ENCODE data around the gene JPH3. TPM values are rescaled to one million over a fixed set of nuclear protein-coding genes. Genes with fewer than 3 reads are reported as not detected.

Gene JPH3
- total RNA-seq, 1 experiment from 2014 or later = 32.7 TPM

DNA sequence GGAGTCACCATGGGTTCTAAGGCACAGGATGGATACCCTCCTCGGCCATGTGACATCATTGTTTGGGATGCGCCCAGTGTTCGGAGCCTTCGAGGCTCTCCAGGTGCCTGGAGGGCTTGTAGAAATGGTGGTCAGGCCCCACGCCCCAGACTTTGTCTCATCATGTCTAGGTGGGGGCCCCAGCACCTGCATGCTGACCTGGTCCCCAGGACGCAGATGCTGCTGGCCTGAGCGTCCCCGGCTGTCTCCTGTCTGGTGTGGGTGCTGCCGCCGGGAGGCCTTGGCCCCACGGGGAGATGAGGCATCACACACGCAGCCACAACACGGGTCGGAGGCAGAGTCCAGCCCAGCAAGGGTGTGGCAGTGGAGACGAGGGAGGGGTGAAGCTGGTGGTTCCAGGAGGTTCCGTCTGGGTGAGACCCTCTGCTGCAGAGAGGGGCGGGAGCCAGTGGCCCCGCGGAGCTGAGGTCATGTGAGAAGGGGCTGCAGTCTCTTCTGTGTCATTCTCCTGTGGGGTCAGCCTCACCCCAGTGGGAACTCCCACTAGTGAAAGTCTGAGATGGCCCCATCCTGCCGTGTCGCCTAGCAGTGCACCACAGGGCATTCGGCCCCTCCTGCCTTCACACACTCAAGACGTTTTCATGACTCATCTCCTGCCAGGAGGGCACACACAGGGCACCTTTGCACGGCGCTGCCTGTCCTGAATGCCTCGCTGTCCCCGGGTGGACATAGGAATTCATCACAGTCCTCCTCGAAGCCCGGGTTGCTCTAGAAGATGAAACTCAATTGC is 46.6 kb downstream of the JPH3 start:
- Histone ChIP-seq H2AK5ac (ENCODE audit: insufficient read length, low read length) (no peak overlapping the region), H4K8ac (replicated peaks; ENCODE audit: insufficient read length, low read depth, low read length) (no peak overlapping the region), H3K18ac (ENCODE audit: insufficient read length, low read depth, low read length) (no peak overlapping the region), H4K91ac (ENCODE audit: insufficient read length, low read depth, low read length) (no peak overlapping the region), H3K23me2 (ENCODE audit: insufficient read length, low read depth, low read length, poor library complexity, severe bottlenecking) (no peaks in the 10 kb centered on the region), H3K4ac (ENCODE audit: low read depth, low read length) (no peak overlapping the region), H3K27ac (ENCODE audit: insufficient read length, low read depth, low read length) (no peak overlapping the region), H2BK12ac (ENCODE audit: insufficient read length, low read depth, low read length) (no peak overlapping the region), H3K23ac (ENCODE audit: insufficient read length, low read depth, low read length) (no peak overlapping the region), H3K79me1 (ENCODE audit: insufficient read depth, low read depth, low read length, poor library complexity, severe bottlenecking) (no peaks in the 10 kb centered on the region), H3K4me2 (ENCODE audit: insufficient read depth, insufficient read length, low read length) (no peak overlapping the region), H3K4me1 (ENCODE audit: insufficient read depth, low read length) (no peaks in the 10 kb centered on the region), H4K20me1 (ENCODE audit: control insufficient read depth, insufficient read depth, insufficient read length) (no peaks in the 10 kb centered on the region), H2BK20ac (ENCODE audit: low read depth, low read length, poor library complexity, severe bottlenecking) (no peak overlapping the region), H3K9me3 (ENCODE audit: control insufficient read depth, low read depth, low read length) (no peaks in the 10 kb centered on the region), H3T11ph (ENCODE audit: low read length) (no peak overlapping the region), H3K79me2 (ENCODE audit: insufficient read depth, low read length) (no peaks in the 10 kb centered on the region; the same call in 1 of the 2 replicates), H3K56ac (ENCODE audit: insufficient read length, low read depth, low read length) (no peak overlapping the region), H2BK5ac (ENCODE audit: insufficient read length, low read length) (no peak overlapping the region), H2AFZ (ENCODE audit: low read length) (no peak overlapping the region), H2BK15ac (ENCODE audit: low read depth, low read length) (no peak overlapping the region), H4K5ac (ENCODE audit: insufficient read length, low read depth, low read length) (no peak overlapping the region), H3K14ac (ENCODE audit: insufficient read depth, low read length) (no peak overlapping the region), H3K9ac (ENCODE audit: extremely low read depth, insufficient read length, low read length) (no peak overlapping the region), H2BK120ac (ENCODE audit: low read depth, low read length, poor library complexity, severe bottlenecking) (no peak overlapping the region), H3K27me3 (ENCODE audit: insufficient read depth, low read length) (no peaks in the 10 kb centered on the region)
- Mint-ChIP-seq H3K36me3 (ENCODE audit: insufficient read depth in 1 of 3, low read depth in 3 of 3) (peaks cover 9 to 16% (median 15%) of the 10 kb centered on the region in 3 experiments; a peak in 6 of 7 replicates), H3K4me1 (peaks cover 9 to 11% of the 10 kb centered on the region in 2 experiments; a peak in 2 of 4 replicates), H3K27me3 (ENCODE audit: low read depth) (no peaks in the 10 kb centered on the region), H3K4me3 (no peak overlapping the region), H3K9me3 (peaks cover 0 to 3% of the 10 kb centered on the region in 2 experiments; a peak in 2 of 5 replicates), H3K27ac (peak overlapping the region in 1 of 3 experiments; percentile 87; a peak in 1 of 7 replicates)
- WGBS (ENCODE audit: extremely low coverage, insufficient read length, low lambda C conversion rate) = no CpG with 5 or more reads among the region's 29 CpGs
- no peak for DNase-seq
- TF ChIP-seq, protein P1, sequence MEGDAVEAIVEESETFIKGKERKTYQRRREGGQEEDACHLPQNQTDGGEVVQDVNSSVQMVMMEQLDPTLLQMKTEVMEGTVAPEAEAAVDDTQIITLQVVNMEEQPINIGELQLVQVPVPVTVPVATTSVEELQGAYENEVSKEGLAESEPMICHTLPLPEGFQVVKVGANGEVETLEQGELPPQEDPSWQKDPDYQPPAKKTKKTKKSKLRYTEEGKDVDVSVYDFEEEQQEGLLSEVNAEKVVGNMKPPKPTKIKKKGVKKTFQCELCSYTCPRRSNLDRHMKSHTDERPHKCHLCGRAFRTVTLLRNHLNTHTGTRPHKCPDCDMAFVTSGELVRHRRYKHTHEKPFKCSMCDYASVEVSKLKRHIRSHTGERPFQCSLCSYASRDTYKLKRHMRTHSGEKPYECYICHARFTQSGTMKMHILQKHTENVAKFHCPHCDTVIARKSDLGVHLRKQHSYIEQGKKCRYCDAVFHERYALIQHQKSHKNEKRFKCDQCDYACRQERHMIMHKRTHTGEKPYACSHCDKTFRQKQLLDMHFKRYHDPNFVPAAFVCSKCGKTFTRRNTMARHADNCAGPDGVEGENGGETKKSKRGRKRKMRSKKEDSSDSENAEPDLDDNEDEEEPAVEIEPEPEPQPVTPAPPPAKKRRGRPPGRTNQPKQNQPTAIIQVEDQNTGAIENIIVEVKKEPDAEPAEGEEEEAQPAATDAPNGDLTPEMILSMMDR (conservative IDR thresholded peaks at IDR 0.05) = no peak

Measured in H9 (cell line).